Middle frontal gyrus (tissue), 1 donor: ENCODE measurements around the gene ORAI2.
"Not testable (repeated sequence)": the region's sequence is repeated elsewhere in the genome, so short reads cannot be mapped to it uniquely, and the experiment has no call there.

Source experiments
- DNase-seq: peaks from one replicate; pipeline ENCODE4 v3.0.0-alpha.2; 2015; ENCODE audit warnings: low spot score; ENCODE audit errors: extremely low spot score

Gene ORAI2

GRCh38 chr7:102469351-102469971 is 36.1 kb downstream of the ORAI2 start:
- DNase-seq = no peak

GRCh38 chr7:102469972-102470825 is 36.8 kb downstream of the ORAI2 start:
- DNase-seq = no peak

GRCh38 chr7:102471791-102472125 is 38.4 kb downstream of the ORAI2 start:
- no peak for DNase-seq

GRCh38 chr7:102472126-102473041 is 39.0 kb downstream of the ORAI2 start:
- DNase-seq = no peak

- no peak for DNase-seq
Observed at GRCh38 chr7:102473271-102473991, 40.1 kb downstream of the ORAI2 start.

- not testable (repeated sequence) for DNase-seq
Observed at GRCh38 chr7:102474116-102474515, 40.7 kb downstream of the ORAI2 start.

- DNase-seq = not testable (repeated sequence)
Observed at GRCh38 chr7:102474736-102475435, 41.5 kb downstream of the ORAI2 start.

GRCh38 chr7:102478314-102479208 is 45.2 kb downstream of the ORAI2 start, which contains the start of gene POLR2J:
POLR2J (minus strand) TSS chr7:102478922; CDS start chr7:102478860, 62 bp downstream.
- DNase-seq = not testable (repeated sequence)

- DNase-seq = not testable (repeated sequence)
Observed at GRCh38 chr7:102479209-102479584, 45.8 kb downstream of the ORAI2 start.

GRCh38 chr7:102479982-102480637 is 46.7 kb downstream of the ORAI2 start:
- DNase-seq = not testable (repeated sequence)

- not testable (repeated sequence) for DNase-seq
Observed at GRCh38 chr7:102481962-102482361, 48.6 kb downstream of the ORAI2 start.

- not testable (repeated sequence) for DNase-seq
Observed at GRCh38 chr7:102484317-102484716, 50.9 kb downstream of the ORAI2 start.

GRCh38 chr7:102490529-102491075 is 57.2 kb downstream of the ORAI2 start:
- DNase-seq = not testable (repeated sequence)

- DNase-seq = not testable (repeated sequence)
Observed at GRCh38 chr7:102493220-102493935, 60.0 kb downstream of the ORAI2 start.

- DNase-seq = not testable (repeated sequence)
Observed at GRCh38 chr7:102494026-102494425, 60.7 kb downstream of the ORAI2 start.

- DNase-seq = not testable (repeated sequence)
Observed at GRCh38 chr7:102494473-102495149, 61.2 kb downstream of the ORAI2 start.

GRCh38 chr7:102496861-102497260 is 63.5 kb downstream of the ORAI2 start:
- DNase-seq = not testable (repeated sequence)
